Ovary (tissue), 9 donors: ENCODE results near the gene TXK. TPM values are rescaled to one million over a fixed set of nuclear protein-coding genes. Genes with fewer than 3 reads are reported as not detected.

Experiments
- DNase-seq, 5 donors: peaks; one replicate each; pipeline ENCODE4 v3.0.0-alpha.2; 2019 to 2020
- H3K27ac ChIP-seq, 2 donors: fragments of 200-600 bp; one replicate each; pipeline versions ENCODE4 v1.5.1 to v1.8.0; 2019 to 2022
- H3K27me3 ChIP-seq: fragments of 200-600 bp; one replicate; pipeline ENCODE4 v1.8.0; 2022
- H3K36me3 ChIP-seq: fragments of 200-600 bp; sonication (generic); one replicate; pipeline ENCODE4 v1.5.1; 2019
- H3K4me1 ChIP-seq: one replicate; pipeline ENCODE4 v1.8.1; 2013; ENCODE audit warnings: mild to moderate bottlenecking, moderate library complexity; ENCODE audit not compliant: insufficient read depth
- H3K4me3 ChIP-seq: fragments of 200-600 bp; sonication (generic); one replicate; pipeline ENCODE4 v1.5.1; 2017
- H3K9me3 ChIP-seq, 2 donors: fragments of 200-600 bp in 1 of 2; sonication (generic) in 1 of 2; one replicate each; pipeline versions ENCODE4 v1.5.1 to v1.8.1; 2013 to 2019; ENCODE audit warnings: mild to moderate bottlenecking in 1 of 2, moderate library complexity in 1 of 2
- EP300 ChIP-seq: sonication (generic); formaldehyde crosslinking; IDR thresholded peaks from one replicate; pipeline ENCODE4 v1.6.1; 2017; ENCODE audit warnings: antibody characterized with exemption
- POLR2A ChIP-seq: fragments of 450-650 bp; IDR thresholded peaks from one replicate; pipeline ENCODE4 v1.6.1; 2017; ENCODE audit warnings: antibody characterized with exemption, mild to moderate bottlenecking, moderate library complexity
- WGBS, 3 donors: extraction: QIAGEN DNeasy Blood & Tissue Kit in 1 of 3; methylation state at CpG; one replicate each; pipeline versions ENCODE4 v1.1.5 to v1.1.7; 2013 to 2017; 5-methylcytosine and 5-hydroxymethylcytosine counted together
- intact Hi-C, 4 donors: fragments of 100-400 bp; cut with DNase I; formaldehyde crosslinking; loops; one replicate each; pipeline versions ENCODE4 v1.11.0 to v1.15.1; 2022 to 2023
- polyA plus RNA-seq, 2 donors: library from polyadenylated mRNA; stranded (reverse); fragments of 200-250 nt in 1 of 2; fragments of 350-450 nt in 1 of 2; fragmentation: Illumina TruSeq in 1 of 2; extraction: RNeasy Lipid Tissue Mini Kit (QIAGEN cat#74804) in 1 of 2; gene quantifications; one replicate each; pipeline ENCODE4 v1.2.3, GENCODE V29; 2013 to 2014
- total RNA-seq, 7 donors: library from RNA; depleted of rRNA in 2 of 7; stranded (reverse); fragments of >200 nt in 2 of 7; fragmentation: NEBNext Ultra II Directional in 3 of 7; extraction: Animal tissue kit (Norgen Biotek cat#: 25700) in 3 of 7; gene quantifications; one replicate each; pipeline versions ENCODE4 v1.1.0 to v1.2.4, GENCODE V29; 2016 to 2023
- TF ChIP-seq, protein P1 (sequence below), 3 donors: fragments of 450-650 bp in 2 of 3; fragments of 200-600 bp in 1 of 3; IDR thresholded peaks; one replicate each; pipeline versions ENCODE4 v1.5.1 to v1.8.0; 2016 to 2022; ENCODE audit warnings: antibody characterized with exemption in 3 of 3, mild to moderate bottlenecking in 1 of 3
- donor health status: DM: no; HTN: no; CAD: no; lungs with moderate emphysema.
- donor health status: DM: no; HTN: no; CAD: no.
- donor health status: Bipolar disorder and iron deficiency.
- donor health status: DM: yes; HTN: yes; CAD: no.
- donor health status: DM: no; HTN: no; CAD: no.
- donor health status: DM: yes; HTN: yes; CAD: no.

TXK gene
- total and polyA plus RNA-seq, 9 donors: 0.11 to 2.3 (median 0.26) TPM

- Histone ChIP-seq H3K27ac (no peak overlapping the region), H3K36me3 (no peaks in the 10 kb centered on the region), H3K4me1 (no peaks in the 10 kb centered on the region), H3K4me3 (no peak overlapping the region), H3K27me3 (no peaks in the 10 kb centered on the region), H3K9me3 (no peaks in the 10 kb centered on the region)
- TF ChIP-seq, protein P1, sequence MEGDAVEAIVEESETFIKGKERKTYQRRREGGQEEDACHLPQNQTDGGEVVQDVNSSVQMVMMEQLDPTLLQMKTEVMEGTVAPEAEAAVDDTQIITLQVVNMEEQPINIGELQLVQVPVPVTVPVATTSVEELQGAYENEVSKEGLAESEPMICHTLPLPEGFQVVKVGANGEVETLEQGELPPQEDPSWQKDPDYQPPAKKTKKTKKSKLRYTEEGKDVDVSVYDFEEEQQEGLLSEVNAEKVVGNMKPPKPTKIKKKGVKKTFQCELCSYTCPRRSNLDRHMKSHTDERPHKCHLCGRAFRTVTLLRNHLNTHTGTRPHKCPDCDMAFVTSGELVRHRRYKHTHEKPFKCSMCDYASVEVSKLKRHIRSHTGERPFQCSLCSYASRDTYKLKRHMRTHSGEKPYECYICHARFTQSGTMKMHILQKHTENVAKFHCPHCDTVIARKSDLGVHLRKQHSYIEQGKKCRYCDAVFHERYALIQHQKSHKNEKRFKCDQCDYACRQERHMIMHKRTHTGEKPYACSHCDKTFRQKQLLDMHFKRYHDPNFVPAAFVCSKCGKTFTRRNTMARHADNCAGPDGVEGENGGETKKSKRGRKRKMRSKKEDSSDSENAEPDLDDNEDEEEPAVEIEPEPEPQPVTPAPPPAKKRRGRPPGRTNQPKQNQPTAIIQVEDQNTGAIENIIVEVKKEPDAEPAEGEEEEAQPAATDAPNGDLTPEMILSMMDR (IDR thresholded peaks at IDR 0.05): no peak
- TF ChIP-seq POLR2A (no peak), EP300 (no peak)
- WGBS, 3 donors: 43 to 52% (median 44%) methylated on average over 3 of the region's 3 CpGs
- no peak for DNase-seq
- intact Hi-C loops: no loop called here
Measured at GRCh38 chr4:48030470-48030869, 103.6 kb downstream of the TXK start.

DNA sequence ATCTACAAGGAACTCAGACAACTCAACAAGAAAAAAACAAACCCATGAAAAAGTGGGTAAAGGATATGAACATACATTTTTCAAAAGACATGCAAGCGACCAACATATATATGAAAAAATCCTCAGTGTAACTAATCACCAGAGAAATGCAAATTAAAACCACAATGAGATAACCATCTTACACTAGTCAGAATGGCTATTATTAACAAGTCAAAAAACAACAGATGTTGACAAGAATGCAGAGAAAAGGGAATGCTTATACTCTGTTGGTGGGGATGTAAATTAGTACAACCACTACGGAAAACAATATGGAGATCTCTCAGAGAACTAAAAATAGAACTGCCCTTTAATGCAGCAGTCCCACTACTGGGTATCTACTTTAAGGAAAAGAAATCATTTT, 105.4 kb downstream of the TXK start:
- intact Hi-C loops: no loop called here
- H3K27ac ChIP-seq: no peak overlapping the region
- no peaks in the 10 kb centered on the region for H3K27me3 ChIP-seq
- H3K4me3 ChIP-seq: no peak overlapping the region
- 26 to 61% (median 42%) methylated on average over 2 of the region's 2 CpGs for WGBS, 3 donors
- H3K4me1 ChIP-seq: no peaks in the 10 kb centered on the region
- H3K36me3 ChIP-seq: no peaks in the 10 kb centered on the region
- no peak for TF ChIP-seq EP300
- TF ChIP-seq, protein P1 (IDR thresholded peaks at IDR 0.05): no peak
- no peak for TF ChIP-seq POLR2A
- no peaks in the 10 kb centered on the region for H3K9me3 ChIP-seq
- DNase-seq: no peak

- no peak for TF ChIP-seq POLR2A
- TF ChIP-seq, protein P1 (IDR thresholded peaks at IDR 0.05): no peak
- no peak for TF ChIP-seq EP300
- H3K27ac ChIP-seq: no peak overlapping the region
- no peak for DNase-seq
- H3K9me3 ChIP-seq: no peaks in the 10 kb centered on the region
- no peaks in the 10 kb centered on the region for H3K36me3 ChIP-seq
- no peaks in the 10 kb centered on the region for H3K27me3 ChIP-seq
- H3K4me1 ChIP-seq: no peaks in the 10 kb centered on the region
- no peak overlapping the region for H3K4me3 ChIP-seq
- intact Hi-C loops: no loop called here
Measured at GRCh38 chr4:48027653-48028052, 106.4 kb downstream of the TXK start.

GRCh38 chr4:48025005-48025404, 109.0 kb downstream of the TXK start:
- Histone ChIP-seq H3K27ac (no peak overlapping the region), H3K27me3 (no peaks in the 10 kb centered on the region), H3K9me3 (no peaks in the 10 kb centered on the region), H3K36me3 (no peaks in the 10 kb centered on the region), H3K4me3 (no peak overlapping the region), H3K4me1 (no peaks in the 10 kb centered on the region)
- no peak for DNase-seq
- intact Hi-C loops: no loop called here
- no peak for TF ChIP-seq POLR2A
- TF ChIP-seq EP300: no peak
- TF ChIP-seq, protein P1 (IDR thresholded peaks at IDR 0.05): no peak
- 11 to 15% (median 13%) methylated on average over 2 of the region's 2 CpGs for WGBS, 3 donors

- Histone ChIP-seq H3K9me3 (no peaks in the 10 kb centered on the region), H3K36me3 (no peaks in the 10 kb centered on the region), H3K4me3 (no peak overlapping the region), H3K4me1 (no peaks in the 10 kb centered on the region), H3K27ac (no peak overlapping the region), H3K27me3 (no peaks in the 10 kb centered on the region)
- TF ChIP-seq POLR2A (no peak), EP300 (no peak)
- TF ChIP-seq, protein P1 (IDR thresholded peaks at IDR 0.05): no peak
- 81 to 90% (median 85%) methylated on average over 4 of the region's 4 CpGs for WGBS, 3 donors
- DNase-seq: no peak
- intact Hi-C loops: no loop called here
Measured at GRCh38 chr4:48024522-48024921, 109.5 kb downstream of the TXK start.
